T-cell (primary cell): ENCODE data around the gene PRKCZ. TPM values are rescaled to one million over a fixed set of nuclear protein-coding genes. Genes with fewer than 3 reads are reported as not detected.
A peak's percentile ranks its signal among the peaks of the same experiment; 100 is the strongest.
"Not testable (repeated sequence)": the region's sequence is repeated elsewhere in the genome, so short reads cannot be mapped to it uniquely, and the experiment has no call there.

ENCODE experiments used
- ATAC-seq, 4 experiments: fragments of 200-7000 bp in 3 of 4; fragments of 150-1000 bp in 1 of 4; cut with Tn5 transposase; replicated peaks in 1 of 4; 1 replicate in 3 of 4; 2 replicates in 1 of 4; pipeline ENCODE4 v1.10.0; 2021; ENCODE audit warnings: moderate library complexity in 3 of 4, mild to moderate bottlenecking in 2 of 4, moderate number of reproducible peaks in 1 of 4
- CTCF ChIA-PET, 2 donors: fragments of 300-600 bp; sonication (Branson Sonifier 250); formaldehyde crosslinking; loops; one replicate each; lab custom pipeline; 2022; ENCODE audit warnings: antibody characterized with exemption in 2 of 2; lab: Charles Lee
- POLR2A ChIA-PET, 2 donors: fragments of 300-600 bp; sonication (Branson Sonifier 250); formaldehyde crosslinking; loops; one replicate each; lab custom pipeline; 2022; ENCODE audit warnings: antibody characterized with exemption in 2 of 2; lab: Charles Lee
- DNase-seq, 35 experiments: peaks; one replicate each; pipeline versions ENCODE4 v3.0.0 to v3.0.0-alpha.2; 2013 to 2023
- H3K27ac ChIP-seq: one replicate; pipeline ENCODE4 v1.5.1; 2013; ENCODE audit warnings: low read length
- H3K27me3 ChIP-seq, 2 experiments: replicated peaks in 1 of 2; 1 replicate in 1 of 2; 2 replicates in 1 of 2; pipeline versions ENCODE4 v1.6.1 to v1.7.0; 2013; ENCODE audit warnings: low read length in 1 of 2, mixed read lengths in 1 of 2; ENCODE audit not compliant: control insufficient read depth in 2 of 2, insufficient read depth in 2 of 2; ENCODE audit errors: extremely low read depth in 1 of 2
- H3K36me3 ChIP-seq, 2 donors: 1 replicate in 1 of 2; 2 replicates in 1 of 2; pipeline versions ENCODE4 v1.6.1 to v1.7.0; 2013; ENCODE audit warnings: low read length in 1 of 2; ENCODE audit not compliant: control insufficient read depth in 2 of 2, insufficient read depth in 1 of 2; ENCODE audit errors: extremely low read depth in 1 of 2
- H3K4me1 ChIP-seq, 2 experiments: 1 replicate in 1 of 2; 2 replicates in 1 of 2; pipeline versions ENCODE4 v1.6.1 to v1.7.0; 2013; ENCODE audit warnings: low read length in 2 of 2, mixed read lengths in 1 of 2; ENCODE audit not compliant: insufficient read depth in 2 of 2, control insufficient read depth in 1 of 2; ENCODE audit errors: extremely low read depth in 1 of 2
- H3K4me3 ChIP-seq, 2 donors: 1 replicate in 1 of 2; 2 replicates in 1 of 2; pipeline versions ENCODE4 v1.5.1 to v1.7.0; 2013; ENCODE audit warnings: mild to moderate bottlenecking in 2 of 2, low read length in 1 of 2, moderate library complexity in 1 of 2; ENCODE audit not compliant: control insufficient read depth in 1 of 2; ENCODE audit errors: extremely low read depth in 1 of 2
- H3K9me3 ChIP-seq: 2 replicates; pipeline ENCODE4 v1.7.0; 2013
- H3K27ac Mint-ChIP-seq, 2 donors: one replicate each; pipeline ENCODE4 v1.8.0; 2020 to 2021; ENCODE audit warnings: mild to moderate bottlenecking in 2 of 2, mixed read lengths in 2 of 2
- H3K27me3 Mint-ChIP-seq, 2 donors: one replicate each; pipeline ENCODE4 v1.8.0; 2021 to 2022; ENCODE audit warnings: mixed read lengths in 2 of 2
- H3K36me3 Mint-ChIP-seq: one replicate; pipeline ENCODE4 v1.8.0; 2021; ENCODE audit warnings: mixed read lengths
- H3K4me1 Mint-ChIP-seq, 3 donors: one replicate each; pipeline ENCODE4 v1.8.0; 2020 to 2022; ENCODE audit warnings: mixed read lengths in 3 of 3, mild to moderate bottlenecking in 1 of 3
- H3K4me3 Mint-ChIP-seq, 3 donors: one replicate each; pipeline ENCODE4 v1.8.0; 2020 to 2022; ENCODE audit warnings: mild to moderate bottlenecking in 3 of 3, mixed read lengths in 3 of 3, moderate library complexity in 3 of 3
- H3K9me3 Mint-ChIP-seq, 3 donors: one replicate each; pipeline ENCODE4 v1.8.0; 2020 to 2022; ENCODE audit warnings: mixed read lengths in 3 of 3
- WGBS: methylation state at CpG from one replicate; pipeline ENCODE4 v1.1.5; 2013; ENCODE audit warnings: missing lambda C conversion rate; ENCODE audit not compliant: insufficient coverage; 5-methylcytosine and 5-hydroxymethylcytosine counted together
- total RNA-seq, 35 experiments: library from RNA in 6 of 35; stranded (reverse) in 6 of 35; fragments of 120-200 nt in 1 of 35; gene quantifications; one replicate each; pipeline versions ENCODE4 v1.2.1 to v1.2.4 and lab custom pipeline; 2013 to 2026

PRKCZ gene
- total RNA-seq, 5 donors from 2014 or later (not counting 1 experiment from before 2014, with no cell fraction given): 27.5 to 36.9 (median 31.0) TPM

DNA sequence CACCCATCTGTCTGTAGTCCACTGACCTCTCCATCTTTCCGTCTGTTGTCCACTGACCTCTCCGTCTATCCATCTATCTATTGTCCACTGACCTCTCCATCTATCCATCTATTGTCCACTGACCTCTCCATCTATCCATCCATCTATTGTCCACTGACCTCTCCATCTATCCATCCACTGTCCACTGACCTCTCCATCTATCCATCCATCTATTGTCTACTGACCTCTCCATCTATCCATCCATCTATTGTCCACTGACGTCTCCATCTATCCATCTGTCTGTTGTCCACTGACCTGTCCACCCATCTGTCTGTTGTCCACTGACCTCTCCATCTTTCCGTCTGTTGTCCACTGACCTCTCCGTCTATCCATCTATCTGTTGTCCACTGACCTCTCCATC is 97.7 kb downstream of the PRKCZ start:
- H3K27me3 Mint-ChIP-seq, POLR2A ChIA-PET, CTCF ChIA-PET, H3K36me3 ChIP-seq, H3K4me3 ChIP-seq, DNase-seq, H3K36me3 Mint-ChIP-seq, H3K4me3 Mint-ChIP-seq, ATAC-seq, H3K27ac Mint-ChIP-seq, H3K27me3 ChIP-seq, H3K9me3 ChIP-seq, H3K9me3 Mint-ChIP-seq: not testable (repeated sequence)
- 83% methylated on average over 2 of the region's 5 CpGs for WGBS
- Histone ChIP-seq H3K27ac (peak overlapping the region; percentile 82), H3K4me1 (peaks cover 52 to 74% of the 10 kb centered on the region in 2 experiments)
- H3K4me1 Mint-ChIP-seq: peaks cover 10 to 23% (median 16%) of the 10 kb centered on the region in 3 donors

GRCh38 chr1:2148691-2149090 is 98.5 kb downstream of the PRKCZ start:
- H3K4me3 Mint-ChIP-seq: no peak overlapping the region
- ChIA-PET POLR2A (interaction anchor here in 1 of 2 donors (0.6 kb wide), 1 partner anchor 15 kb away, joined by 5 read pairs; no protein-coding TSS in a partner anchor), CTCF (interaction anchor here in 1 of 2 donors (1.6 kb wide), 1 partner anchor 16 kb away, joined by 6 read pairs; no protein-coding TSS in a partner anchor)
- H3K27ac ChIP-seq: peak overlapping the region; percentile 82
- peak; percentile 33 to 81 (median 60) for DNase-seq
- no peaks in the 10 kb centered on the region for H3K27me3 ChIP-seq
- H3K27me3 Mint-ChIP-seq: no peaks in the 10 kb centered on the region
- H3K36me3 Mint-ChIP-seq: peaks cover 6% of the 10 kb centered on the region
- no peaks in the 10 kb centered on the region for H3K9me3 Mint-ChIP-seq
- H3K27ac Mint-ChIP-seq: no peak overlapping the region
- H3K36me3 ChIP-seq: no peaks in the 10 kb centered on the region
- H3K4me3 ChIP-seq: peak overlapping the region; percentile 25 to 46
- 26% methylated on average over 10 of the region's 14 CpGs for WGBS
- peaks cover 12 to 29% (median 19%) of the 10 kb centered on the region in 3 donors for H3K4me1 Mint-ChIP-seq
- H3K9me3 ChIP-seq: no peaks in the 10 kb centered on the region
- ATAC-seq: peak; percentile 66 to 81 (median 80)
- peaks cover 56 to 82% of the 10 kb centered on the region in 2 experiments for H3K4me1 ChIP-seq

DNA sequence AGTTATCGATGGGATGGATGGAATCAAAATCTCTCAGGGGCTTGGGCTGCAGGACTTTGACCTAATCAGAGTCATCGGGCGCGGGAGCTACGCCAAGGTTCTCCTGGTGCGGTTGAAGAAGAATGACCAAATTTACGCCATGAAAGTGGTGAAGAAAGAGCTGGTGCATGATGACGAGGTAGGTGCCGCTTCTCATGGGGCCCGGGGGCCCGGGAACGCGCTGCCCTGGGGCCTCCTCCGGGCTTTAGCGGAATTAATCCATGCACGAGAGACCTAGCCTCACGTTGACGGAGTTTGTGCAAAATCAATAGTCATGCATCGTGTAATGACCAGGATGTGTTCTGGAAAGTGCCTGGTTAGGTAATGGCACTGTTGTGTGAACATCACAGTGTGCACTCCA is 100.6 kb downstream of the PRKCZ start:
- no peak for ATAC-seq
- CTCF ChIA-PET: no interaction called here
- H3K36me3 ChIP-seq: no peaks in the 10 kb centered on the region
- no peaks in the 10 kb centered on the region for H3K9me3 ChIP-seq
- DNase-seq: no peak
- no peaks in the 10 kb centered on the region for H3K27me3 Mint-ChIP-seq
- no peak overlapping the region for H3K27ac ChIP-seq
- H3K4me3 ChIP-seq: no peak overlapping the region
- POLR2A ChIA-PET: interaction anchor here in 1 of 2 donors (0.6 kb wide), 1 partner anchor 14 kb away, joined by 4 read pairs; no protein-coding TSS in a partner anchor
- no peak overlapping the region for H3K4me3 Mint-ChIP-seq
- 92% methylated on average over 11 of the region's 19 CpGs for WGBS
- peaks cover 55 to 78% of the 10 kb centered on the region in 2 experiments for H3K4me1 ChIP-seq
- peaks cover 19 to 25% (median 23%) of the 10 kb centered on the region in 3 donors for H3K4me1 Mint-ChIP-seq
- H3K27ac Mint-ChIP-seq: peak overlapping the region; percentile 55 to 71
- peaks cover 0 to 7% (median 0%) of the 10 kb centered on the region in 3 donors for H3K9me3 Mint-ChIP-seq
- H3K27me3 ChIP-seq: no peaks in the 10 kb centered on the region
- H3K36me3 Mint-ChIP-seq: peaks cover 16% of the 10 kb centered on the region

DNA sequence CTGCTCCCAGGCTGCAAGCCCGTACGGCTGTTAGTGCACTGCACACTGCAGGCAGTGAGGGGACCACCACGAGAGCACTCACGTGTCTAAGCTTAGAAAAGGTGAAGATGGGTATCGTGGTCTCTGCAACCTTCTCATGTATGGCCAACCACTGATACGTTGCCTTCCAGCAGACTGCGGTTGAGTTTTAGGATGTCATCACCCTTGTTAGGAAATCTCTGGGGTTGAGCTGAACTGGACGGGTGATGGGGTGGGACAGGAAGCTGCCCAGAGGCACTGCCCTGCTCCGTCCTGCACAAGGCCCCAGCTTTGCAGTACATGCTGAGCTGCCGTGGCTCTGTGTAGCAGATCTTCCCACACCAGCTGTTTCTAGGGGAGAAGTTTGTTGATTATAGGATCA is 101.0 kb downstream of the PRKCZ start:
- CTCF ChIA-PET: interaction anchor here in 1 of 2 donors (0.8 kb wide), 1 partner anchor 44 kb away, joined by 3 read pairs; the partner anchor contains the start of gene FAAP20
- Mint-ChIP-seq H3K27ac (peak overlapping the region; percentile 55 to 62), H3K9me3 (peaks cover 0 to 7% (median 0%) of the 10 kb centered on the region in 3 donors), H3K27me3 (no peaks in the 10 kb centered on the region), H3K4me1 (peaks cover 19 to 25% (median 23%) of the 10 kb centered on the region in 3 donors), H3K36me3 (peaks cover 21% of the 10 kb centered on the region), H3K4me3 (no peak overlapping the region)
- no peaks in the 10 kb centered on the region for H3K9me3 ChIP-seq
- POLR2A ChIA-PET: no interaction called here
- H3K27ac ChIP-seq: no peak overlapping the region
- peaks cover 51 to 74% of the 10 kb centered on the region in 2 experiments for H3K4me1 ChIP-seq
- DNase-seq: peak in 2 of 35 experiments; percentile 19 to 37
- H3K36me3 ChIP-seq: peaks cover 0 to 4% of the 10 kb centered on the region in 2 donors
- ATAC-seq: no peak
- no peaks in the 10 kb centered on the region for H3K27me3 ChIP-seq
- WGBS: 74% methylated on average over 8 of the region's 10 CpGs
- H3K4me3 ChIP-seq: no peak overlapping the region

GRCh38 chr1:2151911-2152310 is 101.7 kb downstream of the PRKCZ start:
- Histone ChIP-seq H3K27me3 (no peaks in the 10 kb centered on the region), H3K4me1 (peaks cover 46 to 67% of the 10 kb centered on the region in 2 experiments), H3K36me3 (peaks cover 0 to 7% of the 10 kb centered on the region in 2 donors), H3K9me3 (no peaks in the 10 kb centered on the region), H3K27ac (no peak overlapping the region), H3K4me3 (no peak overlapping the region)
- peaks cover 0 to 7% (median 0%) of the 10 kb centered on the region in 3 donors for H3K9me3 Mint-ChIP-seq
- peaks cover 24% of the 10 kb centered on the region for H3K36me3 Mint-ChIP-seq
- H3K27ac Mint-ChIP-seq: peak overlapping the region in 1 of 2 donors; percentile 34
- DNase-seq (no peak), ATAC-seq (no peak)
- H3K27me3 Mint-ChIP-seq: no peaks in the 10 kb centered on the region
- CTCF ChIA-PET: interaction anchor here in 1 of 2 donors (0.8 kb wide), 1 partner anchor 43 kb away, joined by 3 read pairs; the partner anchor contains the start of gene FAAP20
- H3K4me1 Mint-ChIP-seq: peaks cover 19 to 25% (median 23%) of the 10 kb centered on the region in 3 donors
- POLR2A ChIA-PET: no interaction called here
- no peak overlapping the region for H3K4me3 Mint-ChIP-seq
- 86% methylated on average over 2 of the region's 6 CpGs for WGBS

DNA sequence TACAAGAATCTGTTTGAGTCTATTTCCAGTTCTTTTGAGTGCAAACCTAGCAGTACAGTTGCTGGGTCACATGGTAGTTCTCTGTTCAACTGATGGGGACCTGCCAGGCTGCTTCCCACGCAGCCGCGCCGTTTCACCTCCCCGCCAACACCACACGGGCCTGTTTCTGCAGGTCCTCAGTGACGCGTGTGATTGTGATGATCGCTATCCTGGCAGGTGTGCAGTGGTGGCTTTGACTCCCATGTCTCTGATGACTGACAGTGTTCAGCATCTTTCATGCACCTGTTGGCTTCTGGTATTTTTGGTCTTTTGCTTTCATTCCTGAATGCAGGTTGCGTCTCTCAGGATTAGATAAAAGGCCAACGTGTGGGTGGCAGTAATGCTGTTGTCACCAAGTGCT is 102.7 kb downstream of the PRKCZ start:
- no peaks in the 10 kb centered on the region for H3K27me3 Mint-ChIP-seq
- H3K27me3 ChIP-seq: no peaks in the 10 kb centered on the region
- peaks cover 0 to 7% of the 10 kb centered on the region in 2 donors for H3K36me3 ChIP-seq
- ChIA-PET CTCF (no interaction called here), POLR2A (no interaction called here)
- H3K4me3 Mint-ChIP-seq: peak overlapping the region in 2 of 3 donors; percentile 6 to 67
- peak in 2 of 4 experiments; percentile 28 to 83 for ATAC-seq
- H3K4me1 Mint-ChIP-seq: peaks cover 19 to 25% (median 23%) of the 10 kb centered on the region in 3 donors
- H3K4me1 ChIP-seq: peaks cover 37 to 57% of the 10 kb centered on the region in 2 experiments
- no peak overlapping the region for H3K27ac ChIP-seq
- 61% methylated on average over 11 of the region's 11 CpGs for WGBS
- H3K36me3 Mint-ChIP-seq: peaks cover 27% of the 10 kb centered on the region
- peak in 28 of 35 experiments; percentile 12 to 81 (median 52) for DNase-seq
- peak overlapping the region; percentile 78 to 82 for H3K27ac Mint-ChIP-seq
- peaks cover 0 to 7% (median 0%) of the 10 kb centered on the region in 3 donors for H3K9me3 Mint-ChIP-seq
- H3K9me3 ChIP-seq: no peaks in the 10 kb centered on the region
- H3K4me3 ChIP-seq: no peak overlapping the region
